Measurements from ENCODE around the gene SART1.
A peak's percentile ranks its signal among the peaks of the same experiment; 100 is the strongest.

Gene SART1

GRCh38 chr11:65919141-65919572, 42.4 kb upstream of the SART1 start, which contains the start of gene DRAP1:
DRAP1 (plus strand) TSS chr11:65919426; CDS start chr11:65919502, 76 bp downstream.
- Histone ChIP-seq H3K9ac (ENCODE audit: low read depth, low read length) (peak within 1 kb of the TSS; percentile 92), H3K9me3 (ENCODE audit: control insufficient read depth, insufficient read depth, low read length) (no peaks in the 10 kb centered on the region), H3K4me3 (ENCODE audit: low read depth, low read length) (peak within 1 kb of the TSS; percentile 88), H3K27me3 (ENCODE audit: control insufficient read depth, insufficient read depth, low read length) (no peaks in the 10 kb centered on the region), H3K4me1 (ENCODE audit: control insufficient read depth, insufficient read depth, low read length) (peaks cover 13% of the 10 kb centered on the region; the same call in 1 of the 2 replicates), H3K36me3 (ENCODE audit: control insufficient read depth, insufficient read depth, low read length) (peaks cover 22% of the 10 kb centered on the region), H3K27ac (ENCODE audit: low read depth, low read length) (peak within 1 kb of the TSS; percentile 91)

GRCh38 chr11:65919573-65920371, 41.8 kb upstream of the SART1 start:
- H3K9ac ChIP-seq (ENCODE audit: low read depth, low read length): no peak overlapping the region
- H3K27me3 ChIP-seq (ENCODE audit: control insufficient read depth, insufficient read depth, low read length): no peaks in the 10 kb centered on the region
- peak overlapping the region; percentile 82 for H3K4me3 ChIP-seq (ENCODE audit: low read depth, low read length)
- no peaks in the 10 kb centered on the region for H3K9me3 ChIP-seq (ENCODE audit: control insufficient read depth, insufficient read depth, low read length)
- peaks cover 22% of the 10 kb centered on the region for H3K36me3 ChIP-seq (ENCODE audit: control insufficient read depth, insufficient read depth, low read length)
- H3K4me1 ChIP-seq (ENCODE audit: control insufficient read depth, insufficient read depth, low read length): peaks cover 13% of the 10 kb centered on the region; the same call in 1 of the 2 replicates
- peak overlapping the region; percentile 61 for H3K27ac ChIP-seq (ENCODE audit: low read depth, low read length)

- Histone ChIP-seq H3K9ac (ENCODE audit: low read depth, low read length) (no peak overlapping the region), H3K4me3 (ENCODE audit: low read depth, low read length) (peak overlapping the region; percentile 82), H3K27me3 (ENCODE audit: control insufficient read depth, insufficient read depth, low read length) (no peaks in the 10 kb centered on the region), H3K36me3 (ENCODE audit: control insufficient read depth, insufficient read depth, low read length) (peaks cover 22% of the 10 kb centered on the region), H3K27ac (ENCODE audit: low read depth, low read length) (no peak overlapping the region), H3K4me1 (ENCODE audit: control insufficient read depth, insufficient read depth, low read length) (peaks cover 13% of the 10 kb centered on the region; the same call in 1 of the 2 replicates), H3K9me3 (ENCODE audit: control insufficient read depth, insufficient read depth, low read length) (no peaks in the 10 kb centered on the region)
Measured at GRCh38 chr11:65920372-65920802, 41.1 kb upstream of the SART1 start.

GRCh38 chr11:65921033-65921555, 40.4 kb upstream of the SART1 start:
- no peak overlapping the region for H3K9ac ChIP-seq (ENCODE audit: low read depth, low read length)
- H3K36me3 ChIP-seq (ENCODE audit: control insufficient read depth, insufficient read depth, low read length): peaks cover 22% of the 10 kb centered on the region
- H3K4me1 ChIP-seq (ENCODE audit: control insufficient read depth, insufficient read depth, low read length): 0 out of 2 replicates have a peak, but pooled peaks cover 8% of the 10 kb centered on the region
- no peaks in the 10 kb centered on the region for H3K9me3 ChIP-seq (ENCODE audit: control insufficient read depth, insufficient read depth, low read length)
- no peaks in the 10 kb centered on the region for H3K27me3 ChIP-seq (ENCODE audit: control insufficient read depth, insufficient read depth, low read length)
- no peak overlapping the region for H3K27ac ChIP-seq (ENCODE audit: low read depth, low read length)
- no peak overlapping the region for H3K4me3 ChIP-seq (ENCODE audit: low read depth, low read length)

GRCh38 chr11:65921876-65922275, 39.7 kb upstream of the SART1 start:
- no peaks in the 10 kb centered on the region for H3K9me3 ChIP-seq (ENCODE audit: control insufficient read depth, insufficient read depth, low read length)
- peaks cover 22% of the 10 kb centered on the region for H3K36me3 ChIP-seq (ENCODE audit: control insufficient read depth, insufficient read depth, low read length)
- H3K4me1 ChIP-seq (ENCODE audit: control insufficient read depth, insufficient read depth, low read length): 0 out of 2 replicates have a peak, but pooled peaks cover 6% of the 10 kb centered on the region
- H3K27ac ChIP-seq (ENCODE audit: low read depth, low read length): no peak overlapping the region
- no peak overlapping the region for H3K9ac ChIP-seq (ENCODE audit: low read depth, low read length)
- no peak overlapping the region for H3K4me3 ChIP-seq (ENCODE audit: low read depth, low read length)
- H3K27me3 ChIP-seq (ENCODE audit: control insufficient read depth, insufficient read depth, low read length): no peaks in the 10 kb centered on the region

- no peaks in the 10 kb centered on the region for H3K27me3 ChIP-seq (ENCODE audit: control insufficient read depth, insufficient read depth, low read length)
- H3K36me3 ChIP-seq (ENCODE audit: control insufficient read depth, insufficient read depth, low read length): peaks cover 19% of the 10 kb centered on the region
- no peak overlapping the region for H3K4me3 ChIP-seq (ENCODE audit: low read depth, low read length)
- H3K9ac ChIP-seq (ENCODE audit: low read depth, low read length): no peak overlapping the region
- H3K9me3 ChIP-seq (ENCODE audit: control insufficient read depth, insufficient read depth, low read length): no peaks in the 10 kb centered on the region
- H3K27ac ChIP-seq (ENCODE audit: low read depth, low read length): no peak overlapping the region
- peaks cover 6% of the 10 kb centered on the region; the same call in 1 of the 2 replicates for H3K4me1 ChIP-seq (ENCODE audit: control insufficient read depth, insufficient read depth, low read length)
Measured at GRCh38 chr11:65922565-65922964, 39.0 kb upstream of the SART1 start.

GRCh38 chr11:65925397-65925796, 36.1 kb upstream of the SART1 start:
- Histone ChIP-seq H3K4me1 (ENCODE audit: control insufficient read depth, insufficient read depth, low read length) (peaks cover 8% of the 10 kb centered on the region), H3K4me3 (ENCODE audit: low read depth, low read length) (no peak overlapping the region), H3K9ac (ENCODE audit: low read depth, low read length) (no peak overlapping the region), H3K27me3 (ENCODE audit: control insufficient read depth, insufficient read depth, low read length) (no peaks in the 10 kb centered on the region), H3K27ac (ENCODE audit: low read depth, low read length) (no peak overlapping the region), H3K9me3 (ENCODE audit: control insufficient read depth, insufficient read depth, low read length) (no peaks in the 10 kb centered on the region), H3K36me3 (ENCODE audit: control insufficient read depth, insufficient read depth, low read length) (peaks cover 19% of the 10 kb centered on the region)

GRCh38 chr11:65927904-65928397, 33.6 kb upstream of the SART1 start:
- Histone ChIP-seq H3K27ac (ENCODE audit: low read depth, low read length) (peak overlapping the region; percentile 35), H3K9me3 (ENCODE audit: control insufficient read depth, insufficient read depth, low read length) (no peaks in the 10 kb centered on the region), H3K36me3 (ENCODE audit: control insufficient read depth, insufficient read depth, low read length) (0 out of 2 replicates have a peak, but pooled peaks cover 3% of the 10 kb centered on the region), H3K9ac (ENCODE audit: low read depth, low read length) (peak overlapping the region; percentile 16), H3K4me1 (ENCODE audit: control insufficient read depth, insufficient read depth, low read length) (peaks cover 8% of the 10 kb centered on the region), H3K4me3 (ENCODE audit: low read depth, low read length) (no peak overlapping the region), H3K27me3 (ENCODE audit: control insufficient read depth, insufficient read depth, low read length) (no peaks in the 10 kb centered on the region)

- no peaks in the 10 kb centered on the region for H3K9me3 ChIP-seq (ENCODE audit: control insufficient read depth, insufficient read depth, low read length)
- no peak overlapping the region for H3K4me3 ChIP-seq (ENCODE audit: low read depth, low read length)
- no peak overlapping the region for H3K27ac ChIP-seq (ENCODE audit: low read depth, low read length)
- H3K36me3 ChIP-seq (ENCODE audit: control insufficient read depth, insufficient read depth, low read length): no peaks in the 10 kb centered on the region
- H3K27me3 ChIP-seq (ENCODE audit: control insufficient read depth, insufficient read depth, low read length): no peaks in the 10 kb centered on the region
- H3K4me1 ChIP-seq (ENCODE audit: control insufficient read depth, insufficient read depth, low read length): peaks cover 8% of the 10 kb centered on the region
- H3K9ac ChIP-seq (ENCODE audit: low read depth, low read length): no peak overlapping the region
Measured at GRCh38 chr11:65928667-65929066, 32.9 kb upstream of the SART1 start.

- H3K4me3 ChIP-seq (ENCODE audit: low read depth, low read length): no peak overlapping the region
- H3K9ac ChIP-seq (ENCODE audit: low read depth, low read length): no peak overlapping the region
- H3K27me3 ChIP-seq (ENCODE audit: control insufficient read depth, insufficient read depth, low read length): no peaks in the 10 kb centered on the region
- no peaks in the 10 kb centered on the region for H3K9me3 ChIP-seq (ENCODE audit: control insufficient read depth, insufficient read depth, low read length)
- H3K27ac ChIP-seq (ENCODE audit: low read depth, low read length): peak overlapping the region; percentile 9
- no peaks in the 10 kb centered on the region for H3K36me3 ChIP-seq (ENCODE audit: control insufficient read depth, insufficient read depth, low read length)
- peaks cover 8% of the 10 kb centered on the region for H3K4me1 ChIP-seq (ENCODE audit: control insufficient read depth, insufficient read depth, low read length)
Measured at GRCh38 chr11:65931773-65932557, 29.6 kb upstream of the SART1 start.
